Anterior cingulate cortex (tissue), 58 donors: Measurements from ENCODE around the gene CNTNAP5.

Source experiments
- DNase-seq, 58 donors: peaks; one replicate each; lab custom pipeline; 2025; lab: John Stamatoyannopoulos, UW

CNTNAP5 gene

DNA sequence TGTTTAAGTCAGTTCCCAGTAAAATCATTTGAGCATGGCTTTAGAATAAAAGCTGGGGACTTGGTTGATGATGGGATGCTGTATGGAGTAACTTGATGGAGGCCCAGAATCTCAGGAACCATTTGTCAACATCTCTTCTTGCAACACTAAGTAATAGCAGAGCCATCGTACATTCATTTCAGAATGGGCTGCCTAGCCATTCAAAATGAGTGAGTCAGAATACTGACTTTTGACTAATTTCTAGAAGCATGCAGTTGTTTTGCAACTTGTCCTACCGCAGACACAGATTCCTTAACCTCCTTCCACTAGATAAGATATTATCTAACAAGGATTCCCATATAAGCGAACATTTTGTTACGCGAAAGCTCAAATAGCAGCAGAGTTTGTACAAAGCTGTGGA is 229.5 kb downstream of the CNTNAP5 start:
- DNase-seq = no peak

DNA sequence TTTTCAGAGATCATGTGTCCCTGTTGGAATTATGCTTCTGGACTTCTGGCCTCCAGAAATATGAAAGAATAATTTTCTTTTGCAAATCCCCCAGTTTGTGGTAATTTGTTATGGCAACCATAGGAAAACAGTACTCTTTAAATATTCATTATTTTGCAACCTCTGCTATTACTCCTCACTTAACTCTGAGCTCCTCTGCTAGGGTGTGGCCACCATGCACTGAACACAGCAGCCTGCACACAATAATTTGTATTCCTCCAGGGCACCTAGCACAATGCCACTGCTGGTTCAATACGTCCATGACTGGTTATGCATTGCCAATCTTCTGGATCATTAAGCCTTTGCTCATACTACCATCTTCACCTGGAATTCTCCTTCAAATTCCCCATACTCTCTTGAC is 232.0 kb downstream of the CNTNAP5 start:
- no peak for DNase-seq

DNA sequence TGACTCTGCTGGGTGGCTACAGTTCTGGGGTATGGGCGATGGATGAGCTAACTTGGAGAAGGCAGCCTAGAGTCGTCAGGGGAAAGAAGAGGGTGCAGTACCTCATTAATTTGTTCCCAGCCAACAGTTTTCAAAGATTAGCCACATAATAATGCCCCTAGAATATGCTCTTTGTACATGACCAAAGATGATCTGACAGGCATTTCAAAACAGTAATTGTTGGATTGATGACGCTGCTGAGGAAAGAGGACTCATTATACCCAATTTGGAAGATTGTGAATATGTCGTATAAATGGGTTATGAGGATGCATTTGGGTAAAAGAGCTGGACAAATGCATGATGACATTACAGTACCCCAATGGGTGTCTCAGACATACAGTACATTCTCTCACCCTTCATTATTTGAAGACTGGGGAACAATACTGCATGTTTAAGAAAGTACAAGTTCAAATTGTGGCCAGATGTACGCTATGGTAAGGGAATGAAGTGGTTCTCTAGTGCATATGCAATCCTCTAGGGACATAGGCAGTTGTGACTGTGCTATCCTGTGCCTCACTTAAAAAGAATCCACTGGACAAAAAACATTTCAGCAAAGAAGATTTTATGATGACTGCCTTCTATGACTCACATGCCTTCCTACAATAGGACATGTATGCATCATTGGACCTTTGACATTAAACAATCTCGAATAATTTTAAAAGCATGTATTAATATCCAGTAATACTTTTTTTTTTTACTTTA is 233.2 kb downstream of the CNTNAP5 start:
- no peak for DNase-seq

DNA sequence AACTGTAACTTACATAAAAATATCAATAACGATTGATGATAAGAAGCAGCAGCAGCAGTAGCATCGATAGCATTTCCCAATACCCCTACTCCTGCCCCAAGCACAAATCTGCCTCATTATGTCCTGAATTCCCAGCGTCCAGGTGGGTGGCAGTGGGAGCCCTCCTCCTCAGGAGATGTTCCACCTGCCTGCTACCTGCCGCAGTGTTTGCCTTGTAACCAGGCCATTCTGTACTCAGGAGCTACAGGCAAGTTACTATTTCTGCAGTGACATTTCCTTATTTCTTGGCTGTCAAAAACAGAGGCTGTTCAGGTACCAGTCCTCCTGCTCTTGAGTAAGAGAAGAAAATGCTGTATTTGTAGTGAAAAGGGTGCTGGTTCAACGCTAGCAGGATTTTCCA is 236.4 kb downstream of the CNTNAP5 start:
- no peak for DNase-seq

DNA sequence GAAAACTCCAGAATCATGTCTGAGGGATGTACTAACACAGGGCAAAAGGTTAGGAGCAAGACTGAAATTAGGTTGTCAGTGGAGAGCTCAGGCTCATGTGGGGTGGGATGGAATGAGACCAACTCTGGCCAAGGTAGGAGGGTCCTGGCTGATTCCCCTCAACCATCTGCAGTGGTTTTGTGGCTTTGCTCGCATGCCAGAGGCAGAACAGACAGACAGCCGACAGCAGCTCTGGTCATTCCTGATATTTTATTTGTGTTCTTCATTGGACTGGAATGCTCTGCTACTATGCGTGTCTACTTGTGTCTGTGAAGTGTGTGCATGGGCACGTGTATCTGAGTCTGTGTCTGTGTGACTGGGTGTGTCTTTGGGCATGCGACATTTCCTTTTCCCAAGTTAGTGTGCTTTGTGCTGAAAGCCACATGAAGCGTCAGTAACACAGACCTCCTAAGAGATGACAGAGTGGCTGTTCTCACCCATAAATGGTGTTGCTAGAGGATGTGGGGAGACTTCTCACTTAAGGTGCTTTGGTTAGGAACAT is 239.5 kb downstream of the CNTNAP5 start:
- DNase-seq = no peak

DNA sequence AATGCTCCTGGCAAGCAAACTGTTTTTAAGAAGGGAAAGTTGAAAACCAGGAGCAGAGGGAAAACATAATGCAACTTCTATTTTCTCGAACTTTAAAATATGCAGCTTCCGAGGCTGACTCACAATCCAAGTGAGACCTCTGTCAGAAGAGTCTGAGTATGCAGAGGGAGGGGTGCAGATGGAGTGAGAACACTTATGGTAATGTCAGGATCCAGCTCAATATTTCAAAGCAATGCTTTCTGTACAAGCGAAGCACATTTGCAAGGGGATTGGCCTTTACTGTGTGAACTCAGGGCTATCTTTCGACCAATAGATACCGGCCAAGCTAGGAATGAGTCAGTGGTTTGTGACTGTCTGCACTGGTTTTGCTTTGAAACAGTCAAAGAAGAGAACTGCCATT is 242.7 kb downstream of the CNTNAP5 start:
- DNase-seq = peak in 1 of 58 donors; percentile 44

DNA sequence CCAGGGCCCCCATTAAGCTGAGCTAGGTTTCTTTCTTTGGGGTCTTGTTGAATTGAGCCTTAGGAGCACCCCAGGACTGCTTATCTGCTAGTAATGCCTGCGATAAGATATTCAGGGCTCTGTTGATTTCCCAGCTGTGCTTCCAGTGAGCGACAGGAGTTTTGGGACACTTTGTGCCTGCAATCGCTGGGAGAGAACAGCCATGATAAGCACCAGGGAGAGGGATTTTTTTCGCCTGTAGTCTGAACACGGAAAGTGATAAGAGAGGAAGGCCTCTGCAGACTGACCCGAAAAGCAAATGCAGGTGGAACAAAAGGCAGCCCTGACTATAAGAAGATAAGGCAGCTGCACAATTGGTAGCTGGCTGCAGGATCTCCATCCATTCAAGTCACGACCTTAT is 244.3 kb downstream of the CNTNAP5 start:
- DNase-seq = no peak

DNA sequence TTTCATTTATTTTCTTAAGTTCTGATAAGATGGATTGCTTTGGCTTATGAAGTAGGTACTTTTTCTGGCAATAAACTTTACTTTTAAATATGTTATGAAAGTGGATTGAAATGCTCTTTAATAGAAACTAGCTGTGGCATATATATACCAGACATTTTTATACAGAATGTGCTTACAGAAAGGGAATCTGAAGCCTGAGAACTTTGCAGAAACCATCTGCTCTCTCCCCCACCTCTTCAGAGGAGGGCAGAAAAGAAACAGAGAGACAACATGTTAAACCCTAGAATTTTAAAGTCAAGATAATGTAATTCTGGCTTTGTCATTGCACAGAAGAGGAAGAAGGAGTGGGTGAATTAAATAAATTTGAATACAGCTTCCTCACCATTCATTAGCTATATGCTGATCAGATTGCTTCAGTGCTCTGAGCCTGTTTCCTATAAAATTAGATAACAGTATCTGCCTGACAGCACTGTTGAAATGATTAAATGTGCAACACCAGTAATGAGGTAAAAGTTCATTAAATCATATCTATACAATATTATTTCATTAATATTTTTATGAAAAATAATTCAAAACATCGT is 247.3 kb downstream of the CNTNAP5 start:
- peak in 2 of 58 donors; percentile 14 to 16 for DNase-seq

DNA sequence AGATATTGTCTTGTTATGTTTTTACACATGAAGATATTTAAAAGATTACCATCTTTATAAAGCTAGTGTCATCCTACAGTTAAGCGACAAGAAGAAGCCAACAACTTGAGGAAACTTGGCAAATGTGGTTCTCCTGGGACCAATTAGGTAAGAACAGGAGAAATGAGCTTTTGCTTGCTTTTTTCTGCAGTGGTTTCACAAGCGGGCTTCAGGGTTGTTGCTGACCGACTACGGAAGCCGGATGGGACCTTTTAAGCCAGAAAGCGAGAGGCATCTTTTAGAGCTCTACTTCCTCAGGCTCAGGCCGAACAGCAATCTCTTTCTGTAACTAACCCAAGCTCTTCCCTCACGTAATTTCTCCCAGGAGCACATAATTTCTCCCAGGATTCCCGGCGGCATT is 256.5 kb downstream of the CNTNAP5 start:
- DNase-seq = no peak

DNA sequence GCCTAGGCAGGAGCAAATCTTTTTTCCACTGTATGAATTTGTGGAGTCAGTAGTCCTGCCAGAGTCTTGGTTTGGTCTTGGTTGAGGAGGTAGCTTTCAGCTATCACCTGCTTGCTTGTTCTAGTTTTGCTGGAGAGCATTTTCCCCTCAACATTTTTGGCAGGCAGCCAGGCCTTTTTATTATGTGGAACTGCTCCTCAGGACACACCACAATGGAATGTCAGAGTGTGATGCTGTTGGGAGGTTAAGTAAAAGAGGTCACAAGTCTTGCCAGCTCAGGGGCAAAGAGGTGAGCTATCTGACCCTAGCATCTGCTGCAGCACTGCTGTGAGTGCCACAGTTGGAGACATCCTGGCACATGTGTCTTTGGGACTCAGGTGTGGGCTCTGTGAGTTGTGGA is 258.0 kb downstream of the CNTNAP5 start:
- DNase-seq = no peak

DNA sequence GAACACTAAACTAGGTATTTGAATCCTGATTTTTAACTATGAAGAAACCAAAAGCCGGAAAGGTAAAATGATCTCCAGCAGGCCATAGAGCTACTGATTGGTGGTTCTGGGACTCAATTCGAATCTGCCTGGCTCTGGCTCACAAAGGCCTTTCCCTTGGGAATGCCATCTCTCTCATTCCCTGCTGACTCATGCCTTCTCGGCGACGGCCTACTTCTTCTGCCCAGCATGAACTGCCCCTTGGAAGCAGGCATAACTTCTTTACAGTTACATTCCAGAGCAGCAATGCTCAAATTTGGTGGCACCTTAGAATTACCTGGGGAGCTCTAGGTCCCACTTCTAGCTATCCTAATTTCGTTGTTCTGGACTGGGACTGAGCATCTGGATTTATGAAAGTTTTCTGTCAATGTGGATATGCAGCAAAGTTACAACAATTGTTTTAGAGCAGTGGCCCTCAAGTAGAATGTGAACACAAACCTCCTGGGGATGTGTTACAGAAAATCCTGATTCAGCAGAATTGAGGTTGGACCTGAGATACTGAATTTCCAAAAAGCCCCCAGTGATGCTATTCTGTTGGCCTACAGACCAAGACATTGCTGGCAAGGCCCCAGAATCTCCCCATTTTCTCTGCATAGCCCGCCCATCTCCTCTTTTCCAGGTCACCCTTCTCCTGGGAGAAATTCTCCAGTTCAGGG is 261.1 kb downstream of the CNTNAP5 start:
- no peak for DNase-seq

DNA sequence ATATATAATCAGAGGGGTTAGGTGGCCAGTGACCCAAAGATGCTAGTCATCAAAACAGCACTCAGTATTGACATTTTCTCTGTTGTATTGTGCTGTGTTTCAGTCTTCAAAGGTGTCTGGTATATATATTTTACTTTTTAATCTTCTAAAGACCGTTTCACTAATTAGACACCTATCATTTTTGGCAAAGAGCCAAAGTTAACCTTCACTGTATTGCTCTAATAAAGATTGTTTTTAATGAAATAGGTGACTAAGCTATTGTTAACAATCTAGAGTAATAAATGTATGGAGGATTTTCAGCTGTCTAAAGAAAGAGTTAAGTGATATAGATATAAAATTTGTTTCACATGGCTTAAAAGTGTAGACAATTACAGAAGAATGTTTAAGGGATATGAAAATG is 264.0 kb downstream of the CNTNAP5 start:
- DNase-seq = no peak

DNA sequence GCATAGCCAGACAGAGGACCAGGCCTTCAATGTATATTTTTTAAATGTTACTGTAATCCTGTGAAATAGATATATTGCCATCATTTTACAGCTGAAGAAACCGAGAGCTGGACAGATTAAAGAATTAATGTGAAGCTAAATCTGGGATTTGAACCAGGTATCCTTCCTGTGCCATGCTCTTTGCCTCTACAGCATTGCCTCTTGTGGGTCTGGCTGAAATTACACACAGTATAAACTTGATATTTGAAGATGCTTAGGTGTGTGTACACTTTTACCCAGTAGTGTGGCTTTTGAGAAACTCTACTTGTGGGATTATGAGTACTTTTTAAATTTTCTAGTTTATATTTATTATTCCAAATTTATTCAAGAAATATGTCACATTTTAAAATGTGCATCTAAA is 264.5 kb downstream of the CNTNAP5 start:
- DNase-seq = no peak

DNA sequence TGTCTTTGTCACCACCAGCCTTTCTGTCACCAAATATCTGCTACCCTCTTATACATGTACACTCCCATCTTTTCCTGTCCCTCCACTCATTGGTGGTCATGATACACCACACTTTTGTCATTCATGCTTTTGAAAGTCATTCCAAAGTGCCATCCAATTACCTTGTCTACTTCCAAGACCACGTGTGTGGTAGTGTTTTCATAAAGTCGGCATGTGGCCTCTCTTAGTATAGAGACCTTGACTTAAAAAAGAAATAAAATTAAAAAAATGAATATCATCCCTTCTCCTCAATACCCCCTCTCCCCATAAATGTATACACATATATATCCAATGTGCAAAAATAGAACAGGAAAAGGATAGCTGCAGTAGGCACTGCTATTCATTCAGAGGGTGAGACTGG is 271.4 kb downstream of the CNTNAP5 start:
- DNase-seq = no peak

DNA sequence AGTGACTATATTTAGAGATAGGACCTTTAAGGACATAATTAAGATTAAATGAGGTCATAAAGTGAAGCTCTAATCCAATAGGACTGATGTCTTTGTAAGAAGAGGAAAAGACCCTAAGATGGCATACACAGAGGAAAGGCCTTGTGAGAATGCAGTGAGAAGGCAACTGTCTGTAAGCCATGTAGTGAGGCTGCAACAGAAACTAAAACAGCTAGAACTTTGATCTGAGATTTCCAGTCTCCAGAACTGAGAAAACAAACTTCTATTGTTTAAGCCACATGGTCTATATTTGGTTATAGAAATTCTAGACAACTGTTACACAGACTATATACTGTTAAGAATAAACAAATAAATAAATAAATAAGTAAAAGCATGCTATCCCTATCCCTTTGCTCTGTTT is 276.8 kb downstream of the CNTNAP5 start:
- DNase-seq = no peak

DNA sequence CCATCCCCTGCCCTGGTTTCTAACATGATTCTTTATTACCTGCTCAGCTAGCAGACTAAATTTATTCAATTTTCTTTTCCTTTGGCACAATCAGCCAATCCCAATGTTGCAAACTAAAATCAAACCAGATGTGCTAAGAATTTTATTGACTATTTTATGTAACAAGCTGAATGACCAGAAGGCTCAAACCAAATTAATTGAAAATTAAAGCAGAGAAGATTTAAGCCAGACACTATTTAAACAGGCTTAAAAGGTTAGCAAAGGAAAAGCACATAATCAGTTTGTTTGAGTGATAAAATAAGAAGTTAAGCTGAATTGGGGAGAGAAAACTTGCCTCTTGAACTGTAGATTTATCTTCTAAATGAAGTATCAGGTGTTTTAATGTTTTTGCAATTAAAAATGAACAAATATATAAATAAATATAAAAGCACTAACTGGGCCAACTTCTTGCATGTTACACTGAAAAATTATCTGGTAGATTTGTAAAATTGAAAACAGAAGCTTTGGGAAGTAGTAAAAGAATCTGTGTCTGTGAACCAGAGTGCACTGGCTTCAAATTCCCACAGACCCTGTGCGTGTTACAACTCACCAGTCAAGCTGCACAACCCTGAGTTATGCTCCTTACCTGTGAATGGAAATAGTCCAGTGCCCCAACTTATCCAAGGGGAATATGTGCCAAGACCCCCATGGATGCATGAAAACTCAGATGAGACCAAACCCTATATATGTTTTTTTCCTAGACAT is 283.4 kb downstream of the CNTNAP5 start:
- DNase-seq = no peak

DNA sequence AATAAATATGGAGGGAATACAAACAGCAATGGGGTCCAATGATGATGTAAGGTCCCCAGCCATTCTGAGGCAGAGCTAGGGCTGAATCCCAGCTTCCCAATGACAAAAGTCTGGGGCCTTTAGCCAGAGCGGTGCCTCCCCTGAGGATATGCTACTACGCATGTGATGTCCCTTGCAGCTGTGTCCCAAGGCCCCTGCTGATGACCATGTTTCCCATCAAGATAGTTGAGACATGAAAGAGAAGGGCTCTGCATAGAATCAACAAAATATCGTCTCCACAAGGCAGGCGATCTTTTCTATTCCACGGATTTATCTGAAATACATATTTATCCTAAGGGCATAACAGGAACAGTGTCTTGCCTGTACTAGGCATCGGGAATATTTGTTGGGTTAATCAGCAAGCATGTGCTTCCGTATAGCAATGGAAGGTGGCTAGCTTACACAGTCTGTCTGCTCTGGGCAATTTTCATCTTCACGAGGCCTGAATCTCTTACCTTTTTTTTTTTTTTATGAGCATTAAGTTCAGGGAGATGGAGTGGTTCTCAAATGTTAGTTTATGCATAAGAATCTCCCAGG is 284.6 kb downstream of the CNTNAP5 start:
- no peak for DNase-seq

DNA sequence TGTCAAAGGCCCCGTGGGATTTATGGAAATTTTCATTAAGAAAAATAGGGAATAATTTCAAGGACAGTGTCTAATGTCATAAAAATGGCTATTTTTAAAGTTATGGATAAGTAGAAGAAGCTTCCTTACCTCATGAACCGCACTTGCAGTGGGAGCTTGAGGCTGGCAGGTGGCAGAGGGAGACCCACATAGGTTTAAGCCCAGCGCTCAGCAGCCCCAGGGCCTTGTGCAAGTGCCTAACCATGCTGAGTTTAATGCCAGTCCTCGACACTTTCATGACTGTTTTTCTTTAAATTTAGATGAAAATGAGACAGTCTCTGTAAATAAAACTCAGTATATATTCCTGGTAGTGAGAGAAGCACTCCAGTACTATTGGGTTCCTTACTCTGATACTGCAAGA is 285.6 kb downstream of the CNTNAP5 start:
- DNase-seq = no peak

DNA sequence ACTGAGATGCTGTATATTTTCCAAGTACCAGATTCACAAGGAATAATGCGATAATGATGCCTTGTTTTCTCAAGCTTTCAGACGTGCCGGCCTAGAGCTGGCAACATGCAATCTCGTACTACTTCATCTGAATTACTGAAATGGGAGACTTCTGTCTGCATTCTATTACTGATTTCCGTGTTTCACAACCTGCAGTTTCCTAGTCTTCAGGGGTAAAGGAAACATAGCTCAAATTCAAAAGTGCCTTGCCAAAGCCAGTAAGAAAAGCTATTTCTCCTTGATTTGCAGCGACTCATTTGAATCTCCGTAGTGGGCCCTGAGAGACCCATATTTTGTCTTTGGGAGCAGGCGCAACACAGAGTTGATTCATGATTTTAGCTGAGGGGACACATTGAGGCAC is 289.0 kb downstream of the CNTNAP5 start:
- DNase-seq = no peak

DNA sequence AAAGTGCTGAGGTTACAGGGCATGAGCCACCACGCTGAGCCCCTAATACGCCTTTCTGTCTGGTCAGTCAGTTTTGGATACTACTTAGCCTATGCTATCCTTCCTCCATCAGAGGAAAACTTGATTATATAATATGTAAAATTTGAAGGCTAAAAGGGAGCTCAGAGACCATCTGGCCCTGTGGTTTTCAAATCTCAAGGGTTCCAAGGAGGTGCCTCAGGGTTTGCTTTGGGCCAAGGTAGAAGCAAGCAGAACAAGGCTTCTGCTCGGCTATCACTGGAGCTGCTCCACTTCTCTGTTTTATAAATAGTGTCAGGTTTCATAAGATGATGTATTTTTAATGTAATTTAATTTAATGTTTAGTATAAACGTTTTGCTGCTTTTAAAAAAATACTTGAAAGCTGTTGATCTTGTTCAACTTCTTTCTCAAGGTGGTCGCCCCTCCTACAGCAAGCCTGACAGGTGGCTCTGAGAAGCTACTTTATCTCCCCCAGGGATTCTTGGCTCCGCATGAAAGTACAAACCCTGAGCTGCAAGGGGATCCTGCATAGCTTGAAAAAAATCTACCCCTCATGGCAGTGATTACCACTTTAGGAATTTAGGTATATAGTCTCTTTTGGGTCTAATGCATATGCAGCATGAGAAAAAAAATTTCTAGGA is 290.3 kb downstream of the CNTNAP5 start:
- DNase-seq = no peak
